HCT116 (cell line): ENCODE results near the gene ITGAV. TPM values are rescaled to one million over a fixed set of nuclear protein-coding genes. Genes with fewer than 3 reads are reported as not detected.

Source experiments
- ATAC-seq: fragments of 200-7000 bp; cut with Tn5 transposase; 2 replicates; pipeline ENCODE4 v1.9.1; 2020; ENCODE audit warnings: mild to moderate bottlenecking, moderate library complexity
- BruUV-seq: library from RNA; stranded (reverse); fragments of 400-500 nt; replicated peaks from 2 replicates; lab custom pipeline; 2021; lab: Mats Ljungman, UMichigan
- CTCF ChIA-PET: fragments of 300-600 bp; sonication (Branson Sonifier 250); formaldehyde crosslinking; loops from one replicate; lab custom pipeline; 2021; ENCODE audit warnings: antibody characterized with exemption; lab: Charles Lee
- POLR2A ChIA-PET: fragments of 300-600, 350-600 bp; sonication (Branson Sonifier 250); formaldehyde crosslinking; loops from one replicate; lab custom pipeline; 2021; ENCODE audit warnings: antibody characterized with exemption; lab: Charles Lee
- RAD21 ChIA-PET, 2 experiments: fragments of 300-600 bp; sonication (Branson Sonifier 250); formaldehyde crosslinking; loops; one replicate each; lab custom pipeline; 2023; ENCODE audit warnings: low total read pairs in 2 of 2; ENCODE audit not compliant: uncharacterized antibody in 2 of 2, unreplicated experiment in 2 of 2, low non-redundant PET in 1 of 2; lab: Charles Lee
- DNase-seq: peaks from one replicate; pipeline ENCODE4 v3.0.0-alpha.2; 2010; ENCODE audit warnings: low read depth, low spot score
- H2AFZ ChIP-seq: fragments of 200-600 bp; shearing (Covaris generic), sonication (generic); 2 replicates; pipeline ENCODE4 v1.6.1; 2017; ENCODE audit warnings: low read depth, mixed run types, mixed read lengths, antibody characterized with exemption, low read length; ENCODE audit not compliant: poor library complexity, severe bottlenecking
- H3K27ac ChIP-seq: 2 replicates; pipeline ENCODE4 v1.5.1; 2012; ENCODE audit warnings: low read depth, low read length
- H3K27me3 ChIP-seq: fragments of 200-600 bp; sonication (generic); 2 replicates; pipeline ENCODE4 v1.6.1; 2016; ENCODE audit warnings: mixed run types, low read length, mixed read lengths; ENCODE audit not compliant: insufficient read depth
- H3K36me3 ChIP-seq, 2 experiments: fragments of 200-500 bp in 1 of 2; fragments of 200-600 bp in 1 of 2; sonication (Bioruptor generic) in 1 of 2; sonication (generic) in 1 of 2; 2 replicates each; pipeline versions ENCODE4 v1.5.1 to v1.6.1; 2014 to 2016; ENCODE audit warnings: low read length in 2 of 2, inconsistent platforms in 1 of 2, mixed read lengths in 1 of 2, mixed run types in 1 of 2; ENCODE audit not compliant: insufficient read depth in 2 of 2, control insufficient read depth in 1 of 2
- H3K4me1 ChIP-seq, 2 experiments: fragments of 200-600 bp in 1 of 2; sonication (generic) in 1 of 2; 2 replicates each; pipeline versions ENCODE4 v1.5.1 to v1.6.1; 2012 to 2017; ENCODE audit warnings: low read length in 2 of 2, inconsistent platforms in 1 of 2, mild to moderate bottlenecking in 1 of 2, mixed read lengths in 1 of 2, mixed run types in 1 of 2, moderate library complexity in 1 of 2; ENCODE audit not compliant: insufficient read depth in 2 of 2, control insufficient read depth in 1 of 2
- H3K4me2 ChIP-seq: fragments of 200-600 bp; sonication (generic); 2 replicates; pipeline ENCODE4 v1.6.1; 2017; ENCODE audit warnings: mixed run types, low read length, mixed read lengths
- H3K4me3 ChIP-seq, 2 experiments: fragments of 200-600 bp in 1 of 2; sonication (generic) in 1 of 2; replicated peaks in 1 of 2; 2 replicates each; pipeline ENCODE4 v1.5.1; 2011 to 2016; ENCODE audit warnings: low read length in 2 of 2, control low read depth in 1 of 2, low read depth in 1 of 2, mild to moderate bottlenecking in 1 of 2, mixed read lengths in 1 of 2, mixed run types in 1 of 2
- H3K79me2 ChIP-seq: fragments of 200-600 bp; sonication (generic); 2 replicates; pipeline ENCODE4 v1.6.1; 2017; ENCODE audit warnings: mild to moderate bottlenecking, mixed run types, low read length, moderate library complexity, mixed read lengths; ENCODE audit not compliant: insufficient read depth
- H3K9ac ChIP-seq: fragments of 200-600 bp; sonication (generic); 2 replicates; pipeline ENCODE4 v1.6.1; 2016; ENCODE audit warnings: low read length, mixed read lengths
- H3K9me2 ChIP-seq: fragments of 200-600 bp; sonication (generic), shearing (Covaris generic); 2 replicates; pipeline ENCODE4 v1.6.1; 2017; ENCODE audit warnings: mixed run types, mild to moderate bottlenecking, moderate library complexity; ENCODE audit not compliant: insufficient read depth
- H3K9me3 ChIP-seq, 2 experiments: fragments of 200-500 bp in 1 of 2; fragments of 200-600 bp in 1 of 2; sonication (Bioruptor generic) in 1 of 2; sonication (generic) in 1 of 2; 2 replicates each; pipeline ENCODE4 v1.6.1; 2014 to 2017; ENCODE audit warnings: low read length in 2 of 2, mixed read lengths in 2 of 2, inconsistent platforms in 1 of 2, low read depth in 1 of 2, mild to moderate bottlenecking in 1 of 2, mixed run types in 1 of 2, moderate library complexity in 1 of 2; ENCODE audit not compliant: control insufficient read depth in 1 of 2, insufficient read depth in 1 of 2
- H4K20me1 ChIP-seq: fragments of 200-600 bp; sonication (generic), shearing (Covaris generic); 2 replicates; pipeline ENCODE4 v1.6.1; 2017; ENCODE audit warnings: mixed run types, mild to moderate bottlenecking, moderate library complexity; ENCODE audit not compliant: insufficient read depth
- ATF3 ChIP-seq: IDR thresholded peaks from 2 replicates; pipeline ENCODE4 v1.6.1; 2012
- CBX3 ChIP-seq: IDR thresholded peaks from 2 replicates; pipeline ENCODE4 v1.6.1; 2012; ENCODE audit warnings: low read depth
- CEBPB ChIP-seq: IDR thresholded peaks from 2 replicates; pipeline ENCODE4 v1.6.1; 2012; ENCODE audit warnings: low read depth
- EGR1 ChIP-seq: IDR thresholded peaks from 2 replicates; pipeline ENCODE4 v1.6.1; 2012; ENCODE audit warnings: low read depth
- ELF1 ChIP-seq: IDR thresholded peaks from 2 replicates; pipeline ENCODE4 v1.6.1; 2012; ENCODE audit warnings: low read depth, borderline replicate concordance
- EZH2 ChIP-seq: fragments of 200-600 bp; sonication (generic); IDR thresholded peaks from 2 replicates; pipeline ENCODE4 v1.6.1; 2017; ENCODE audit warnings: antibody characterized with exemption, mixed run types
- FOSL1 ChIP-seq: IDR thresholded peaks from 2 replicates; pipeline ENCODE4 v1.6.1; 2012; ENCODE audit warnings: low read depth
- JUND ChIP-seq: IDR thresholded peaks from 2 replicates; pipeline ENCODE4 v1.6.1; 2012
- MAX ChIP-seq: IDR thresholded peaks from 2 replicates; pipeline ENCODE4 v1.6.1; 2012
- POLR2A ChIP-seq: IDR thresholded peaks from 2 replicates; pipeline ENCODE4 v1.7.0; 2011; ENCODE audit warnings: borderline replicate concordance; ENCODE audit not compliant: insufficient read depth, insufficient read length; ENCODE audit errors: extremely low read depth
- RAD21 ChIP-seq: IDR thresholded peaks from 2 replicates; pipeline ENCODE4 v1.6.1; 2012; ENCODE audit warnings: low read depth, mild to moderate bottlenecking
- SIN3A ChIP-seq: IDR thresholded peaks from 2 replicates; pipeline ENCODE4 v1.6.1; 2012; ENCODE audit warnings: low read depth
- SP1 ChIP-seq: IDR thresholded peaks from 2 replicates; pipeline ENCODE4 v1.6.1; 2012; ENCODE audit warnings: low read depth
- TCF7L2 ChIP-seq: IDR thresholded peaks from 2 replicates; pipeline ENCODE4 v1.7.0; 2011; ENCODE audit warnings: borderline replicate concordance, inconsistent platforms; ENCODE audit not compliant: insufficient read depth, insufficient read length; ENCODE audit errors: extremely low read depth
- ZBTB33 ChIP-seq: IDR thresholded peaks from 2 replicates; pipeline ENCODE4 v1.6.1; 2011; ENCODE audit warnings: mild to moderate bottlenecking, low read length, moderate library complexity; ENCODE audit not compliant: insufficient replicate concordance; ENCODE audit errors: extremely low read depth
- ZFX ChIP-seq: fragments of 450-650 bp; IDR thresholded peaks from 2 replicates; pipeline ENCODE4 v1.6.1; 2017
- intact Hi-C: fragments of 100-400 bp; cut with micrococcal nuclease; formaldehyde crosslinking; loops from 2 replicates; pipeline ENCODE4 v1.10.0; 2022
- total RNA-seq: library from RNA; stranded (reverse); gene quantifications from one replicate; pipeline ENCODE4 v1.2.1, GENCODE V29; 2021; ENCODE audit not compliant: unreplicated experiment

Gene ITGAV
- total RNA-seq, 1 experiment from 2014 or later = 36.3 TPM

- DNase-seq (no peak), ATAC-seq (no peak)
- H3K36me3 ChIP-seq = no peaks in the 10 kb centered on the region
- no peak overlapping the region for H3K9ac ChIP-seq
- H3K9me3 ChIP-seq = no peaks in the 10 kb centered on the region
- RAD21 ChIA-PET = no interaction called here
- no peaks in the 10 kb centered on the region for H4K20me1 ChIP-seq
- no peaks in the 10 kb centered on the region for H3K79me2 ChIP-seq
- TF ChIP-seq JUND (no peak), POLR2A (no peak), EGR1 (no peak), ZBTB33 (no peak), TCF7L2 (no peak), ATF3 (no peak), MAX (no peak), ELF1 (no peak), CEBPB (no peak), ZFX (no peak), RAD21 (no peak), SIN3A (no peak), FOSL1 (no peak), SP1 (no peak), CBX3 (no peak), EZH2 (no peak)
- H3K27ac ChIP-seq = no peak overlapping the region
- H2AFZ ChIP-seq = no peak overlapping the region
- H3K9me2 ChIP-seq = no peaks in the 10 kb centered on the region
- H3K4me2 ChIP-seq = no peak overlapping the region
- POLR2A ChIA-PET = no interaction called here
- BruUV-seq = no TSS peak
- CTCF ChIA-PET = no interaction called here
- H3K4me3 ChIP-seq = no peak overlapping the region
- intact Hi-C loops = no loop called here
- H3K27me3 ChIP-seq = no peaks in the 10 kb centered on the region
- peaks cover 34 to 46% of the 10 kb centered on the region in 2 experiments for H3K4me1 ChIP-seq
Observed at GRCh38 chr2:186573531-186573930, 16.3 kb upstream of the ITGAV start.
